ENCODE data around the gene CPED1.
"Not testable (repeated sequence)": the region's sequence is repeated elsewhere in the genome, so short reads cannot be mapped to it uniquely, and the experiment has no call there.

The CPED1 gene

GRCh38 chr7:121269798-121270197 lies 281.3 kb downstream of the CPED1 start:
- DNase-seq: no peak

- no peak for DNase-seq
These were observed 282.6 kb downstream of the CPED1 start for GRCh38 chr7:121271098-121271497.

- no peak for DNase-seq
These were observed 283.4 kb downstream of the CPED1 start for GRCh38 chr7:121271916-121272315.

- DNase-seq: no peak
These were observed 284.2 kb downstream of the CPED1 start for GRCh38 chr7:121272676-121273075.

- no peak for DNase-seq
These were observed 285.1 kb downstream of the CPED1 start for GRCh38 chr7:121273467-121274167.

- no peak for DNase-seq
These were observed 286.0 kb downstream of the CPED1 start for GRCh38 chr7:121274467-121274866.

- DNase-seq: no peak
These were observed 286.7 kb downstream of the CPED1 start for GRCh38 chr7:121275204-121275603.

GRCh38 chr7:121276313-121276712 lies 287.8 kb downstream of the CPED1 start:
- DNase-seq: no peak

- no peak for DNase-seq
These were observed 289.9 kb downstream of the CPED1 start for GRCh38 chr7:121278120-121279021.

GRCh38 chr7:121279060-121279620 lies 290.6 kb downstream of the CPED1 start:
- no peak for DNase-seq

- DNase-seq: no peak
These were observed 291.3 kb downstream of the CPED1 start for GRCh38 chr7:121279822-121280221.

GRCh38 chr7:121280656-121281055 lies 292.1 kb downstream of the CPED1 start:
- no peak for DNase-seq

GRCh38 chr7:121282129-121282528 lies 293.6 kb downstream of the CPED1 start:
- no peak for DNase-seq

- DNase-seq: no peak
These were observed 296.7 kb downstream of the CPED1 start for GRCh38 chr7:121285066-121285667.

- no peak for DNase-seq
These were observed 297.7 kb downstream of the CPED1 start for GRCh38 chr7:121286186-121286585.

- DNase-seq: no peak
These were observed 298.5 kb downstream of the CPED1 start for GRCh38 chr7:121286742-121287734.

GRCh38 chr7:121288894-121289293 lies 300.4 kb downstream of the CPED1 start:
- DNase-seq: no peak

- DNase-seq: not testable (repeated sequence)
These were observed 301.4 kb downstream of the CPED1 start for GRCh38 chr7:121289930-121290329.

- DNase-seq: no peak
These were observed 306.0 kb downstream of the CPED1 start for GRCh38 chr7:121294448-121294992.

- no peak for DNase-seq
These were observed 309.3 kb downstream of the CPED1 start for GRCh38 chr7:121297843-121298242.

- DNase-seq: no peak
These were observed 310.3 kb downstream of the CPED1 start for GRCh38 chr7:121298831-121299239.

Data from midbrain (tissue), 1 donor.